Subcutaneous adipose tissue (tissue), 4 donors: Measurements from ENCODE around the gene ARPC2. TPM values are rescaled to one million over a fixed set of nuclear protein-coding genes. Genes with fewer than 3 reads are reported as not detected.

ENCODE experiments used
- total RNA-seq, 4 donors: library from RNA; depleted of rRNA; stranded (reverse); fragments of >200 nt; gene quantifications; one replicate each; pipeline ENCODE4 v1.1.0, GENCODE V29; 2016
- TF ChIP-seq, protein P1 (sequence below): fragments of 450-650 bp; IDR thresholded peaks from one replicate; pipeline ENCODE4 v1.5.1; 2016; ENCODE audit warnings: low read depth, mild to moderate bottlenecking, control low read depth, antibody characterized with exemption, moderate library complexity

Gene ARPC2
- total RNA-seq, 4 donors from 2014 or later = 273 to 501 (median 341) TPM

DNA sequence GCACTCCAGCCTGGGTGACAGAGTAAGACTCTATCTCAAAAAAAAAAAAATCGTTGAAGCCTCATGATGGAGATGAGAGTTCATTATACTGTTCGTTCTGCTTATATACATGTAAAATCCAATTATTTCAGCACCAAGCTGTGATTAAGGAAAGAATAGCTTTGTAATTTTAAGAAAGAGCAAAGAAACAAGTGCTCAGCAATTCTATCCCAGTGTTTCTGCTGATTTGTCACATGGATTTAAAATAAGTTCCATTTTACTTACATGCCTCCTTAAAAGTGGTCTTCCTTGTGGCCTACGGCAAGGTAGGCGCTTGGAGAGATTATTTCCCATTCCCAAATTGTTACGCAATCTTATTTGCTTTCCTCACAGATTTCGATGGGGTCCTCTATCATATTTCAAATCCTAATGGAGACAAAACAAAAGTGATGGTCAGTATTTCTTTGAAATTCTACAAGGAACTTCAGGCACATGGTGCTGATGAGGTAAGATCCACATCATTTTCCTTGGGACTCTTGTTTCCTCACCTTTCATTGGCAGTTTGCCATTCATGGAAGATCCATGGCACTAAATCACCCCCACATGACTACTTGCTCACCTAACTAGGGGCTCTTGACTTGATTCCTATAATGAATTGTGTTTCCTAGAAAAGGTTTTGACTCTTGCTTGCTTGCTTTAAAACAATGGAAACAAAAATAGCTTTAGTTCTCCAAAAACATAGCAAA, 11.5 kb downstream of the ARPC2 start:
- TF ChIP-seq, protein P1, sequence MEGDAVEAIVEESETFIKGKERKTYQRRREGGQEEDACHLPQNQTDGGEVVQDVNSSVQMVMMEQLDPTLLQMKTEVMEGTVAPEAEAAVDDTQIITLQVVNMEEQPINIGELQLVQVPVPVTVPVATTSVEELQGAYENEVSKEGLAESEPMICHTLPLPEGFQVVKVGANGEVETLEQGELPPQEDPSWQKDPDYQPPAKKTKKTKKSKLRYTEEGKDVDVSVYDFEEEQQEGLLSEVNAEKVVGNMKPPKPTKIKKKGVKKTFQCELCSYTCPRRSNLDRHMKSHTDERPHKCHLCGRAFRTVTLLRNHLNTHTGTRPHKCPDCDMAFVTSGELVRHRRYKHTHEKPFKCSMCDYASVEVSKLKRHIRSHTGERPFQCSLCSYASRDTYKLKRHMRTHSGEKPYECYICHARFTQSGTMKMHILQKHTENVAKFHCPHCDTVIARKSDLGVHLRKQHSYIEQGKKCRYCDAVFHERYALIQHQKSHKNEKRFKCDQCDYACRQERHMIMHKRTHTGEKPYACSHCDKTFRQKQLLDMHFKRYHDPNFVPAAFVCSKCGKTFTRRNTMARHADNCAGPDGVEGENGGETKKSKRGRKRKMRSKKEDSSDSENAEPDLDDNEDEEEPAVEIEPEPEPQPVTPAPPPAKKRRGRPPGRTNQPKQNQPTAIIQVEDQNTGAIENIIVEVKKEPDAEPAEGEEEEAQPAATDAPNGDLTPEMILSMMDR = no peak

DNA sequence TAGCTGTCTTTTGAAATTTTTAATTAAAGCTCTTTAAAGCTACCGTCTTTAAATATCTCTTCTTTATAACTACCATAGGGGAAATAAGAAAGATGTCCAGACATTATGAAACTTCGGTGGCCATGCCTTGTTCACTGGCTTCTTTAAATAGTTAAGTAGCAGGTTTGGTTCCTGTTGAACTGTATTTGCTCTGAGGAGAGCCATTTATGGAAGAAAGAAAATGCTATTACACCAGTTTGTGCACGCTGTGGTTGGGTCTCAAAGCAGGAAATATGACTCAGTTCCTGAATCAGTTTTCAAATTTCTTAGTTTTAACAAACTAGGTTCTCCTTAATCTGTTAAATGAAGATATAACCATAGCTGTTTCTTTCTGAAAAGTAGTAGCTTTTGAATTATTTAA, 12.2 kb downstream of the ARPC2 start:
- TF ChIP-seq, protein P1 = no peak

DNA sequence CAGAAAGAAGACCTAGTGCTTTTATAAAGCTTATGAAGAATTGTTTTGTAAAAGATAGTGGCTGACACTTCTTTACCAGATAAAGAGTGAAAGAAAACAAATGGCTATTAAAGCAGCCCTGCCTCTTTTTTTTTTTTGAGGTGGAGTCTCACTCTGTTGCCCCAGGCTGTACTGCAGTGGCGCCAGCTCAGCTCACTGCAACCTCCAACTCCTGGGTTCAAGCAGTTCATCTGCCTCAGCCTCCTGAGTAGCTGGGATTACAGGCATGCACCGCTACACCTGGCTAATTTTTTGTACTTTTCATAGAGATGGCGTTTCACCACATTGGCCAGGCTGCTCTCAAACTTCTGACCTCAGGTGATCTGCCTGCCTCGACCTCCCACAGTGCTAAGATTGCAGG, 12.9 kb downstream of the ARPC2 start:
- TF ChIP-seq, protein P1 = no peak

GRCh38 chr2:218230882-218231281, 13.9 kb downstream of the ARPC2 start:
- TF ChIP-seq, protein P1 = no peak

- TF ChIP-seq, protein P1 = no peak
These were observed 16.6 kb downstream of the ARPC2 start for GRCh38 chr2:218233543-218233942.

- TF ChIP-seq, protein P1 = no peak
These were observed 17.5 kb downstream of the ARPC2 start for GRCh38 chr2:218234521-218234920.

DNA sequence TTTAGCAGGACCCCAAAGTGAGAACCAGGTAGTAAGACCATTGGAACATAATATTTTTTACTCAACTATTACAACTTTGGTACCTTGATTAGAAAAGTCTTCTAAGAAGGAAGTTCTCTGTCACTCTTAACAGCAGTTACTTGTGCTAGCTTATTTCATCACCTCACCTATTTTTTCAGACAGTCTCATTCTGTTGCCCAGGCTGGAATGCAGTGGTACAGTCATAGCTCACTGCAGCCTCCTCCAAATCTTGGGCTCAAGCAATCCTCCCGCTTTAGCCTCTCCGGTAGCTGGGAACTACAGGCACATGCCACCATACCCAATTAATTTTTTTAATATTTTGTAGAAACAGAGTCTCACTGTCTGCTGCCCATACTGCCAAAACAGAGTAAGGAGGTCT, 18.0 kb downstream of the ARPC2 start:
- TF ChIP-seq, protein P1 = no peak
